ENCODE data around the gene LDLRAD4.

Gene LDLRAD4

DNA sequence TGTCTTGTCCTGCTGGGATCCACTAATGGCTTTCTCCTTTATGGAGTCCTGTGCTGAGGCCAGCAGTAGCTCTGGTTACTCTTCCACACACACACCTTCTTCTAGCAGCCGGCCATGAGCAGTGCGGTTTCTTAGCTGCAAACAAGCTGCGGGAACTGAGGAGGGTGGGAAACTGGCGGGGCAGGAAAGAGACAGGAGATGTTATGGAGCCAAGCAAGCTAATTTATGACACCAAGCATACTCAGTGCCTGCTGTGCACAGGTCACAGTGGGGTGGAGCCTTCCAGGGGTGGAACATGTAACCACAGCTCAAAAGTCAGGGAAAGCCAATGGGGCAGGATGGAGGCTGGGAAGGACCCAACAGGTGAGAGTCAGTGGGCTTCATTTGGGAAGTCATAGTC lies 327.0 kb downstream of the LDLRAD4 start:
- no peak for DNase-seq

- no peak for DNase-seq
These were observed 327.4 kb downstream of the LDLRAD4 start for GRCh38 chr18:13545955-13546354.

DNA sequence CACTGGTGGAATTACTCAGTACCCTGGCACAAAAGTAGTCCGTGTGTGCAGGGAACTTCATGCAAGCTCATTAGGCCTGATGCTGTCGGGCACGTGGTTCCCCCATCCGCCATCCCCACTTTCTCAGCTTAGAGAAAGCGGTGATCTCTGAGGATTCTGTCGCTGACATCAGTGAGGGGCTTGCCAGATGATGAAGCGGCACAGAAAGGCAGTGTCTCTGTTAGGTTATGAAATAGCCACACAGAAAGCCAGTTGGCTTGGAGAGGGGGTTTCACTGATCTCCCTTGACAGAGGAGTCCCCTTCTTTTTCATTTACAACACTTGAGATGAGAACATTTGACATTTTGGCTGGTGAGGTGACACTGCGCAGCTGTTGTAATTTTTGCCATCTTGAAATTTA lies 328.1 kb downstream of the LDLRAD4 start:
- DNase-seq: no peak

- no peak for DNase-seq
These were observed 328.8 kb downstream of the LDLRAD4 start for GRCh38 chr18:13547347-13547746.

DNA sequence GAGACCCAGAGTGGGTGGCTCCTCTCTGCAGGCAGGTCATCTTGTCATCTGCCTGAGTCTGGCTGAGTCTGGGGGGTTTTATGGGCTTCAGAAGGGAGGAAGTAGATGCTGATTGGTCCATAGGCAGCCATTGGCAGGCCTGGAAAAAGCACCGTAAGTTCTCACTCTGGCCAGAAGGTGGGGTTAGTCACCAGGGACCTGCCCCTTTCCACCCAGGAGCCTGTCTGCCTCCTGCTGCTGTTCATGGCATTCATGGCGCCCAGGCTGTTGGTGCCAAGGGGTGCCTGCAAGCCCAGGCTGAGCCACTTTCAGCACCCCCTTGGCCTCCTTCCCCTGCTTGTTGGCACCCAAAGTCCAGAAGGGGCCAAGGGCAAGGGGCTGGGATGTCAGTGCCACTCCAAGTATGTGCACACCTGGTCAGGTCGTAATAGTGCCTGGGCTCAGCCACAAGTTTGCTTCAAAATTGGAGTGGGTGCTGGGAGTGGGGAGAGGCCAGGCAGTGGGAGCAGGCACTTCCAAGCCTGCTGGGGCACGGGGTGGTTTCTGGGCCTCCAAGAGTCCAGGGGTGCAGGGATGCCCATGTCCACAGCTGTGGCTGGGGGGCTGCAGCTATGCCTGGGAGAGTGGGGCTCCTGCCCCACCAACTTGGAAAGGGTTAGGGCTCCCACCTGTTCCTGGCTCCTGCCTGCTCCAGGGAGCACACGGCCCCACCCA lies 329.7 kb downstream of the LDLRAD4 start:
- no peak for DNase-seq

GRCh38 chr18:13548966-13549879 lies 330.7 kb downstream of the LDLRAD4 start:
- no peak for DNase-seq

DNA sequence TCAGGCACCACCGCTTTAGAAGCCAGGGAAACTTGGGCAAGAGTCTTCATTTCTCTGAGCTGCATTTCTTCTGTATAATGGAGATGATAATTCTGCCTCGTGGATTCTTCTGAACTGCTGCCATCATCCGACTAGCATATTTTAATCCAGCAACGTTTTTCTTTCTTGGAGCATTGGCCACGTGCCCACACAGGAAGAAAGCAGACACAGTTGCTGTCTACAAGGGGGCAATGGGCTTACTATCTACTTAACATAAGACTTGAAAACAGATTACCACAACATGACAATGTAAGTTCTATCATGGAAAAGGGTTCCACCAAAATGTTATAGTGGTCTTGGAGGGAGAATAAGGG lies 331.3 kb downstream of the LDLRAD4 start:
- DNase-seq: no peak

GRCh38 chr18:13550418-13551304 lies 332.1 kb downstream of the LDLRAD4 start:
- DNase-seq: no peak

GRCh38 chr18:13551305-13551603 lies 332.7 kb downstream of the LDLRAD4 start:
- DNase-seq: no peak

GRCh38 chr18:13551841-13552733 lies 333.5 kb downstream of the LDLRAD4 start:
- DNase-seq: no peak

- no peak for DNase-seq
These were observed 334.9 kb downstream of the LDLRAD4 start for GRCh38 chr18:13553449-13553848.

- DNase-seq: no peak
These were observed 336.6 kb downstream of the LDLRAD4 start for GRCh38 chr18:13555192-13555591.

GRCh38 chr18:13555865-13556264 lies 337.3 kb downstream of the LDLRAD4 start:
- DNase-seq: no peak

GRCh38 chr18:13556502-13556901 lies 337.9 kb downstream of the LDLRAD4 start:
- no peak for DNase-seq

- DNase-seq: no peak
These were observed 339.6 kb downstream of the LDLRAD4 start for GRCh38 chr18:13558124-13558523.

- DNase-seq: no peak
These were observed 340.2 kb downstream of the LDLRAD4 start for GRCh38 chr18:13558790-13559189.

- DNase-seq: no peak
These were observed 341.2 kb downstream of the LDLRAD4 start for GRCh38 chr18:13559754-13560153.

GRCh38 chr18:13560306-13560705 lies 341.7 kb downstream of the LDLRAD4 start:
- no peak for DNase-seq

DNA sequence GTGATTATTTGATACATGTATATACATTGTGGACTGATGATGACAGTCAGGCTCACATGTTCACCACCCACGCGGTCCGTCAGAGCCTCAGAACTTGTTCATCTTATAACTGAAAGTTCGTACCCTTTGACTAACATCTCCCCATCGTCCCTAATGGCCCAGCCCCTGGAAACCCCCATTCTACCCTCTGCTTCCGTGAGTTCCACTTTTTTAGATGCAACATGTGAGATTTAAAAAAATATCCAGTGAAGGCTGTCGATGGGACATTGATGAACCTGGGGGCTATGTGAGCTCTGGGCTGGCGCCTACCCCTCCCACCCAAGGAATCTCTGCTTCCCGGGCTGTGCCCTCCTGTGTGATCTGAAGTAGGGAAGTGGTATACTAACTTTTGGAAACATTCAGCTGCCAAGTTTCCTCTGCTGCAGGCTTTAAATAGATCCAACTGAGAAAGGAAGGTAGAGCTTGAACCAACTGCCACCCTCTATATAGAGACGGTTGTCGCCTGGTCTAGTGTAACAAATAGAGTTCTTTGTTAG lies 344.0 kb downstream of the LDLRAD4 start:
- DNase-seq: peak in 2 of 4 experiments; percentile 25 to 34

GRCh38 chr18:13563390-13563805 lies 344.8 kb downstream of the LDLRAD4 start:
- no peak for DNase-seq

GRCh38 chr18:13564579-13564978 lies 346.0 kb downstream of the LDLRAD4 start:
- no peak for DNase-seq

- DNase-seq: no peak
These were observed 346.7 kb downstream of the LDLRAD4 start for GRCh38 chr18:13565228-13565627.

All from activated naive CD4-positive, alpha-beta T cell (primary cell).